HepG2 (cell line): ENCODE measurements around the gene HECTD4. TPM values are rescaled to one million over a fixed set of nuclear protein-coding genes. Genes with fewer than 3 reads are reported as not detected.

Experiments used
- ATAC-seq: fragments of 200-7000 bp; cut with Tn5 transposase; 3 replicates; pipeline ENCODE4 v1.9.1; 2020; ENCODE audit warnings: mild to moderate bottlenecking, moderate library complexity
- BruUV-seq: library from RNA; stranded (reverse); fragments of 400-500 nt; replicated peaks from 2 replicates; lab custom pipeline; 2021; lab: Mats Ljungman, UMichigan
- CTCF ChIA-PET: fragments of 300-600 bp; formaldehyde crosslinking; extraction: SDS; loops from one replicate; lab custom pipeline; 2021; ENCODE audit warnings: low total read pairs, inconsistent platforms, low intra/inter-chr PET ratio; lab: Yijun Ruan, JAX
- POLR2A ChIA-PET: fragments of 350-600 bp; sonication (Branson Sonifier 250); formaldehyde crosslinking; loops from one replicate; lab custom pipeline; 2020; ENCODE audit warnings: antibody characterized with exemption, inconsistent platforms; lab: Yijun Ruan, JAX
- DNase-seq: peaks from one replicate; pipeline ENCODE4 v3.0.0-alpha.2; 2015; ENCODE audit warnings: low spot score
- FAIRE-seq: peaks from 3 replicates; lab custom pipeline; 2011; peaks lifted over from hg19 to GRCh38; lab: Jason Lieb, UNC
- H2AFZ ChIP-seq: one replicate; pipeline ENCODE4 v1.6.1; 2011; ENCODE audit warnings: low read length, inconsistent platforms
- H3K27ac ChIP-seq: fragments of 300-600 bp; 3 replicates; pipeline ENCODE4 v1.8.0; 2011; ENCODE audit warnings: mixed run types, mild to moderate bottlenecking, mixed read lengths, low read length, inconsistent platforms; ENCODE audit not compliant: insufficient read depth; ENCODE audit errors: extremely low read length
- H3K27me3 ChIP-seq, 2 experiments: fragments of 200-600 bp in 1 of 2; 2 replicates in 1 of 2; 3 replicates in 1 of 2; pipeline versions ENCODE4 v1.6.0 to v1.8.0; 2011; ENCODE audit warnings: low read length in 2 of 2, mild to moderate bottlenecking in 2 of 2, moderate library complexity in 2 of 2, inconsistent platforms in 1 of 2; ENCODE audit not compliant: insufficient read depth in 2 of 2, control insufficient read depth in 1 of 2
- H3K36me3 ChIP-seq, 2 experiments: fragments of 200-600 bp in 1 of 2; replicated peaks in 1 of 2; 2 replicates in 1 of 2; 3 replicates in 1 of 2; pipeline versions ENCODE4 v1.5.1 to v1.8.0; 2011; ENCODE audit warnings: low read length in 2 of 2, inconsistent platforms in 1 of 2; ENCODE audit not compliant: insufficient read depth in 2 of 2, control insufficient read depth in 1 of 2
- H3K4me1 ChIP-seq: 2 replicates; pipeline ENCODE4 v1.5.1; 2012; ENCODE audit warnings: low read length, inconsistent platforms; ENCODE audit not compliant: insufficient read depth
- H3K4me2 ChIP-seq: 2 replicates; pipeline ENCODE4 v1.6.0; 2011; ENCODE audit warnings: low read depth, low read length, inconsistent platforms
- H3K4me3 ChIP-seq, 3 experiments: fragments of 200-600 bp in 1 of 3; sonication (generic), shearing (Covaris generic) in 1 of 3; replicated peaks in 1 of 3; 2 replicates each; pipeline ENCODE4 v1.5.1; 2011 to 2016; ENCODE audit warnings: low read length in 3 of 3, inconsistent platforms in 2 of 3, low read depth in 2 of 3, mild to moderate bottlenecking in 2 of 3, control low read depth in 1 of 3, mixed read lengths in 1 of 3; ENCODE audit not compliant: insufficient read depth in 1 of 3
- H3K79me2 ChIP-seq: one replicate; pipeline ENCODE4 v1.6.1; 2011; ENCODE audit warnings: low read length, inconsistent platforms; ENCODE audit not compliant: insufficient read depth
- H3K9ac ChIP-seq: 2 replicates; pipeline ENCODE4 v1.6.0; 2011; ENCODE audit warnings: mild to moderate bottlenecking, low read depth, low read length, inconsistent platforms; ENCODE audit not compliant: insufficient read depth
- H3K9me3 ChIP-seq: 2 replicates; pipeline ENCODE4 v1.5.1; 2012; ENCODE audit warnings: mild to moderate bottlenecking, low read length
- H4K20me1 ChIP-seq: 2 replicates; pipeline ENCODE4 v1.6.0; 2011; ENCODE audit warnings: inconsistent platforms, mild to moderate bottlenecking, low read length, moderate library complexity; ENCODE audit not compliant: insufficient read depth
- ARNT2 ChIP-seq: sonication (generic); formaldehyde crosslinking; IDR thresholded peaks from 2 replicates; pipeline ENCODE4 v1.8.0; 2022; ENCODE audit warnings: mild to moderate bottlenecking, low read depth, missing genetic modification reagents, moderate library complexity
- ATF4 ChIP-seq, 2 experiments: fragments of 450-650 bp in 1 of 2; sonication (generic) in 1 of 2; formaldehyde crosslinking; IDR thresholded peaks; 2 replicates each; pipeline versions ENCODE4 v1.5.0 to v1.8.0; 2020 to 2022; ENCODE audit warnings: mild to moderate bottlenecking in 1 of 2, missing genetic modification reagents in 1 of 2
- HDAC1 ChIP-seq: sonication (generic); formaldehyde crosslinking; IDR thresholded peaks from 2 replicates; pipeline ENCODE4 v1.5.1; 2020; ENCODE audit warnings: mild to moderate bottlenecking, missing genetic modification reagents
- SATB2 ChIP-seq: sonication (generic); formaldehyde crosslinking; IDR thresholded peaks from 2 replicates; pipeline ENCODE4 v1.5.0; 2020; ENCODE audit warnings: missing genetic modification reagents
- SETDB1 ChIP-seq: sonication (generic); formaldehyde crosslinking; IDR thresholded peaks from 2 replicates; pipeline ENCODE4 v1.5.1; 2020; ENCODE audit warnings: missing genetic modification reagents, mild to moderate bottlenecking, borderline replicate concordance
- SPEN ChIP-seq: sonication (generic); formaldehyde crosslinking; IDR thresholded peaks from 2 replicates; pipeline ENCODE4 v1.5.1; 2020; ENCODE audit warnings: low read depth, mild to moderate bottlenecking, missing genetic modification reagents
- ZBTB2 ChIP-seq: sonication (generic); formaldehyde crosslinking; IDR thresholded peaks from 2 replicates; pipeline ENCODE4 v1.8.0; 2022; ENCODE audit warnings: low read depth, missing genetic modification reagents
- ZFX ChIP-seq: sonication (generic); formaldehyde crosslinking; IDR thresholded peaks from 2 replicates; pipeline ENCODE4 v1.4.0; 2020; ENCODE audit warnings: mild to moderate bottlenecking, low read depth, missing genetic modification reagents, moderate library complexity
- ZNF275 ChIP-seq: sonication (generic); formaldehyde crosslinking; IDR thresholded peaks from 2 replicates; pipeline ENCODE4 v1.8.0; 2022; ENCODE audit warnings: missing genetic modification reagents, mild to moderate bottlenecking, inconsistent platforms, borderline replicate concordance
- ZNF337 ChIP-seq: sonication (generic); formaldehyde crosslinking; IDR thresholded peaks from 2 replicates; pipeline ENCODE4 v1.5.1; 2020; ENCODE audit warnings: missing genetic modification reagents, low read depth, mild to moderate bottlenecking, borderline replicate concordance
- ZNF543 ChIP-seq: sonication (generic); formaldehyde crosslinking; IDR thresholded peaks from 2 replicates; pipeline ENCODE4 v1.4.0; 2020; ENCODE audit warnings: mild to moderate bottlenecking, missing genetic modification reagents
- ZNF574 ChIP-seq: sonication (generic); formaldehyde crosslinking; IDR thresholded peaks from 2 replicates; pipeline ENCODE4 v1.4.0; 2020; ENCODE audit warnings: missing genetic modification reagents
- ZSCAN25 ChIP-seq: sonication (generic); formaldehyde crosslinking; IDR thresholded peaks from 2 replicates; pipeline ENCODE4 v1.8.0; 2022; ENCODE audit warnings: mild to moderate bottlenecking, missing genetic modification reagents
- ZSCAN30 ChIP-seq: sonication (generic); formaldehyde crosslinking; IDR thresholded peaks from 2 replicates; pipeline ENCODE4 v1.5.0; 2020; ENCODE audit warnings: mild to moderate bottlenecking, missing genetic modification reagents
- WGBS: methylation state at CpG from one replicate; pipeline ENCODE4 v1.1.6; 2017; ENCODE audit warnings: low lambda C conversion rate; 5-methylcytosine and 5-hydroxymethylcytosine counted together
- in situ Hi-C: cut with HindIII; loops from 2 replicates; pipeline ENCODE4 v1.10.0; 2017; ENCODE audit warnings: low pct_unique_long_range_greater_than_20kb; ENCODE audit not compliant: extremely low pct_ligation_motif_present
- intact Hi-C: fragments of 100-400 bp; cut with micrococcal nuclease; formaldehyde crosslinking; loops from one replicate; pipeline ENCODE4 v1.10.0; 2022; ENCODE audit not compliant: unreplicated experiment
- polyA plus RNA-seq, 8 experiments: library from polyadenylated mRNA; depleted of rRNA in 3 of 8; stranded (reverse) in 7 of 8; unstranded in 1 of 8; fragments of >200 nt; fragmentation: Illumina TruSeq in 4 of 8; extraction: Trizol in 4 of 8; gene quantifications; 2 replicates each; pipeline versions ENCODE4 v1.2.1 to v1.2.3, GENCODE V29; 2011 to 2016; ENCODE audit warnings: low read depth in 4 of 8, missing spikeins in 1 of 8, mixed read lengths in 1 of 8; ENCODE audit not compliant: insufficient read depth in 1 of 8
- total RNA-seq, 5 experiments: library from RNA; depleted of rRNA; stranded (reverse); fragments of >200 nt; fragmentation: Illumina TruSeq; extraction: Trizol; gene quantifications; 2 replicates each; pipeline ENCODE4 v1.2.3, GENCODE V29; 2016; ENCODE audit warnings: low read depth in 1 of 5

The HECTD4 gene
- total and polyA plus RNA-seq, 2 of the 13 experiments (the other 11 are each of a cell fraction or from before 2014, with no cell fraction given) = 9.0 to 11.4 TPM

DNA sequence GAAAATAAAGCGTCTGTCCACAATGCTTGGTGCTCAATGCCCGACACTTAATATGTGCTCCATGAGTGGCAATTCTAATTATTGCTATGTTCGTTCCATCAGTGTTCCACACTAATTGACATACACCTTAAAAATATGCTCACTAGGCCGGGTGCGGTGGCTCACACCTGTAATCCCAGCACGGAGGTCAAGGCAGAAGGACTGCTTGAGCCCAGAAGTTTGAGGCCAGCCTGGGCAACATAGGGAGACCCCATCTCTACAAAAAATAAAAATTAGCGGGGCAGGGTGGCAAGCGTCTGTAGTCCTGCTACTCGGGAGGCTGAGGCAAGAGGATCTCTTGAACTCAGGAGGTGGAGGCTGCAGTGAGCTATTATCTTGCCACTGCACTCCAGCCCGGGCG lies 635 bp upstream of the HECTD4 start (continued):
- no peak for TF ChIP-seq ZNF275 (CRISPR knock-in tag)

- no peaks in the 10 kb centered on the region for H3K9me3 ChIP-seq
- H3K27me3 ChIP-seq = no peaks in the 10 kb centered on the region; a peak in 1 of 5 replicates
- POLR2A ChIA-PET = interaction anchor here (1.2 kb wide), 1 partner anchor 16 kb away, joined by 3 read pairs; no protein-coding TSS in a partner anchor
- H3K36me3 ChIP-seq = no peaks in the 10 kb centered on the region
- FAIRE-seq = no peak
- H3K27ac ChIP-seq = peak overlapping the region; percentile 68
- H4K20me1 ChIP-seq = peaks cover 8% of the 10 kb centered on the region; the same call in 1 of the 2 replicates
- H3K4me3 ChIP-seq = peak overlapping the region; percentile 80 to 90 (median 87)
- no TSS peak for BruUV-seq
- CTCF ChIA-PET = no interaction called here
- H3K4me1 ChIP-seq = peaks cover 23% of the 10 kb centered on the region
- peak overlapping the region; percentile 88 for H3K4me2 ChIP-seq
- in situ Hi-C loops (no loop called here), intact Hi-C loops (loop anchor here (10.0 kb wide), 2 partner anchors 57 to 97 kb away; no protein-coding TSS in a partner anchor)
- peaks cover 35% of the 10 kb centered on the region for H3K79me2 ChIP-seq
- 1% methylated on average over 8 of the region's 33 CpGs for WGBS
- H2AFZ ChIP-seq = no peak overlapping the region
- H3K9ac ChIP-seq = peak overlapping the region; percentile 82
- ATAC-seq = peak; percentile 45
- DNase-seq = no peak
- TF ChIP-seq ZNF337 (0 out of 2 replicates have a peak, but pooled peaks have one; percentile 4), ZNF574 (0 out of 2 replicates have a peak, but pooled peaks have one; percentile 10), SATB2 (CRISPR knock-in tag) (0 out of 2 replicates have a peak, but pooled peaks have one; percentile 6), HDAC1 (CRISPR knock-in tag) (0 out of 2 replicates have a peak, but pooled peaks have one; percentile 32), SPEN (CRISPR knock-in tag) (peak; percentile 9; the same call in 1 of the 2 replicates), ATF4 (CRISPR knock-in tag; IDR thresholded peaks at IDR 0.05) (0 out of 4 replicates have a peak, but pooled peaks of 1 of the 2 experiments have one; percentile 27), ZSCAN30 (CRISPR knock-in tag) (no peak), ZBTB2 (0 out of 2 replicates have a peak, but pooled peaks have one; percentile 10), ARNT2 (CRISPR knock-in tag) (no peak), SETDB1 (CRISPR knock-in tag) (no peak), ZFX (CRISPR knock-in tag) (peak; percentile 1; the same call in 1 of the 2 replicates), ZSCAN25 (CRISPR knock-in tag) (0 out of 2 replicates have a peak, but pooled peaks have one; percentile 43), ZNF543 (CRISPR knock-in tag) (0 out of 2 replicates have a peak, but pooled peaks have one; percentile 6)
Observed at GRCh38 chr12:112381406-112381882, 787 bp downstream of the HECTD4 start.
